ENCODE results near the gene JARID2. TPM values are rescaled to one million over a fixed set of nuclear protein-coding genes. Genes with fewer than 3 reads are reported as not detected.

The JARID2 gene
- total RNA-seq, 1 donor from 2014 or later: 43.9 TPM

DNA sequence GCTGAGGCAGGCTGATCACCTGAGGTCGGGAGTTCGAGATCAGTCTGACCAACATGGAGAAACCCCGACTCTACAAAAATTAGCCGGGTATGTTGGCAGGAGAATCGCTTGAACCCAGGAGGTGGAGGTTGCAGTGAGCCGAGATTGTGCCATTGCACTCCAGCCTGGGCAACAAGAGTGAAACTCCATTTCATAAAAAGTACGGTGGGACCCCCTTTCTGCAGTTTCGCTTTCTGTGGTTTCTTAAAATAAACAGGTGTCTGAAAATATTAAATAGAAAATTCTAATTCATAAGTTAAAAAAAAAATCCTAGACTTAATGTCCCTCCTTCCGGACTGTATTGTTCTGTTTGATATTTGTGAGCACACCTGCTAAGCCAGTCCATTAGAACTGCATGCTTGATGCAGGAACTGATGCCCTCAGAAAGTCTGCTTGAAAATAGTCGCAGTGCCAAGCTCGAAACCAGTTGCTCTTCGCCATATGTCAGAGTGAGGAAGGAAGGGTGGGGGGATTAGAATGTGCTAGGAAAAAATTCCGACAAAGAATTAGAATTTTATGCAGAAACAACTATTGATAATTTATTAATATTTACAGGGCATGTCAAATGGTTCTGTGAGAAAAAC is 85.9 kb downstream of the JARID2 start:
- TF ChIP-seq, protein P1, sequence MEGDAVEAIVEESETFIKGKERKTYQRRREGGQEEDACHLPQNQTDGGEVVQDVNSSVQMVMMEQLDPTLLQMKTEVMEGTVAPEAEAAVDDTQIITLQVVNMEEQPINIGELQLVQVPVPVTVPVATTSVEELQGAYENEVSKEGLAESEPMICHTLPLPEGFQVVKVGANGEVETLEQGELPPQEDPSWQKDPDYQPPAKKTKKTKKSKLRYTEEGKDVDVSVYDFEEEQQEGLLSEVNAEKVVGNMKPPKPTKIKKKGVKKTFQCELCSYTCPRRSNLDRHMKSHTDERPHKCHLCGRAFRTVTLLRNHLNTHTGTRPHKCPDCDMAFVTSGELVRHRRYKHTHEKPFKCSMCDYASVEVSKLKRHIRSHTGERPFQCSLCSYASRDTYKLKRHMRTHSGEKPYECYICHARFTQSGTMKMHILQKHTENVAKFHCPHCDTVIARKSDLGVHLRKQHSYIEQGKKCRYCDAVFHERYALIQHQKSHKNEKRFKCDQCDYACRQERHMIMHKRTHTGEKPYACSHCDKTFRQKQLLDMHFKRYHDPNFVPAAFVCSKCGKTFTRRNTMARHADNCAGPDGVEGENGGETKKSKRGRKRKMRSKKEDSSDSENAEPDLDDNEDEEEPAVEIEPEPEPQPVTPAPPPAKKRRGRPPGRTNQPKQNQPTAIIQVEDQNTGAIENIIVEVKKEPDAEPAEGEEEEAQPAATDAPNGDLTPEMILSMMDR (conservative IDR thresholded peaks at IDR 0.05): no peak
- H3K27me3 Mint-ChIP-seq: no peaks in the 10 kb centered on the region
- no peak overlapping the region for H3K27ac Mint-ChIP-seq
- no peak for DNase-seq (ENCODE audit: extremely low spot score, unreplicated experiment)
- no peaks in the 10 kb centered on the region for H3K36me3 Mint-ChIP-seq
- no peaks in the 10 kb centered on the region for H3K9me3 Mint-ChIP-seq
- no peak overlapping the region for H3K4me3 Mint-ChIP-seq
- H3K4me1 Mint-ChIP-seq (ENCODE audit: unreplicated experiment): peaks cover 84% of the 10 kb centered on the region

DNA sequence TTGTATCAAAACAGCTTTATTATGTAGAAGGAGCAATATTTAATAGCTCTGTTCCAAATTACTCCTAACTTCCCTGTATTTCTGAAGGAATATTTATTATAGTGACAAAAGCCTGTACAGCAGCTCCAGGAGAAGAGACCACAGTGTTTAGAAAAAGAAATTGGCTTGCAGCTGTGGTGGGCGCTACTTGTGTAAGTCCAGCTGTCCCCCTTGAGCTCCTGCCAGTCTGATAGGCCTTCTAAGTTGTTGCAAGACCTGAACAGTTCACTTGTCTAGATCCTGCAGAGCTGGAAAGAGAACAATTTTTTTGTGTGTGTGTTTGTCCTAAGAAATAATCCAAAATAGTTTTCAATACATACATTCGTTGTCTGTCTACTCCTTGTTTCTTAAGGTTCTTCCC is 86.6 kb downstream of the JARID2 start:
- no peak for DNase-seq (ENCODE audit: extremely low spot score, unreplicated experiment)
- Mint-ChIP-seq H3K36me3 (no peaks in the 10 kb centered on the region), H3K4me1 (ENCODE audit: unreplicated experiment) (peaks cover 82% of the 10 kb centered on the region), H3K9me3 (no peaks in the 10 kb centered on the region), H3K27ac (no peak overlapping the region), H3K27me3 (no peaks in the 10 kb centered on the region), H3K4me3 (no peak overlapping the region)
- TF ChIP-seq, protein P1 (conservative IDR thresholded peaks at IDR 0.05): no peak

DNA sequence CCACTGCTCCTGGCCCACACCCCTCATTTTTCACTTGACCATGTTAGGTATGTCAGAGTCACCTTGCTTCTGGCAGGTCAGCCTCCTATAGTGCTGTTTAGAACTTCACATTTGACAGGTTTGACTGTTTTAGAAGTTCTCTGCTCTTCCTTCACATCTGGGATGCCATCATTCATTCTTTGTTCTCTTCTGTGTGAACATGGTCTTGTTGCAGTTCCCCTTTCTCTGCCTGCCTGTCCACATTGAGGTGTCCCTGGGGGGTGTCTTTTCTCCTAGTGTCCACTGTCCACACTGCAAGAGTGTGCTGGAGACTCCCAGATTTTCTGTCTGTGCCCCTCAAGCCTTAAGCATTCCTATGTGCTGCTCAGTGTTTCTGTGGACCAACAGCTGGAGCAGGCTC is 89.5 kb downstream of the JARID2 start:
- no peaks in the 10 kb centered on the region for H3K36me3 Mint-ChIP-seq
- no peak overlapping the region for H3K27ac Mint-ChIP-seq
- TF ChIP-seq, protein P1 (conservative IDR thresholded peaks at IDR 0.05): no peak
- no peaks in the 10 kb centered on the region for H3K9me3 Mint-ChIP-seq
- DNase-seq (ENCODE audit: extremely low spot score, unreplicated experiment): no peak
- H3K27me3 Mint-ChIP-seq: no peaks in the 10 kb centered on the region
- no peak overlapping the region for H3K4me3 Mint-ChIP-seq
- H3K4me1 Mint-ChIP-seq (ENCODE audit: unreplicated experiment): peaks cover 69% of the 10 kb centered on the region

DNA sequence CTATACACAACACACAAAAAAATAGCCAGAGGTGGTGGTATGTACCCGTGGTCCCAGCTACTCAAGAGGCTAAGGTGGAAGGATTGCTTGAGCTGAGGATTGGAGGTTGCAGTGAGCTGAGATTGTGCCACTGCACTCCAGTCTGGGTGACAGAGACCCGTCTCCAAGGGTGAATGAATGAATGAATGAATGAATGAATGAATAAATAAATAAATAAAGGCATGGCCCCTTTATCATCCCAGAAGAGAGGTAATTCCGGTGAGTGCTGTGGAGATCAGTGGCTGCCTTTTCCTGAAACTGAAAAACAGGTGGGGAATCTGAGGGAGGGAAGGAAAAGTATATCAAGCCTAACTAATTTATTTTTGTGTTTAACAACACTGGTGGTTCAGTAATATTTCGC is 90.0 kb downstream of the JARID2 start:
- Mint-ChIP-seq H3K9me3 (no peaks in the 10 kb centered on the region), H3K27me3 (no peaks in the 10 kb centered on the region), H3K4me3 (no peak overlapping the region), H3K27ac (no peak overlapping the region), H3K4me1 (ENCODE audit: unreplicated experiment) (peaks cover 68% of the 10 kb centered on the region), H3K36me3 (no peaks in the 10 kb centered on the region)
- DNase-seq (ENCODE audit: extremely low spot score, unreplicated experiment): no peak
- TF ChIP-seq, protein P1 (conservative IDR thresholded peaks at IDR 0.05): no peak

DNA sequence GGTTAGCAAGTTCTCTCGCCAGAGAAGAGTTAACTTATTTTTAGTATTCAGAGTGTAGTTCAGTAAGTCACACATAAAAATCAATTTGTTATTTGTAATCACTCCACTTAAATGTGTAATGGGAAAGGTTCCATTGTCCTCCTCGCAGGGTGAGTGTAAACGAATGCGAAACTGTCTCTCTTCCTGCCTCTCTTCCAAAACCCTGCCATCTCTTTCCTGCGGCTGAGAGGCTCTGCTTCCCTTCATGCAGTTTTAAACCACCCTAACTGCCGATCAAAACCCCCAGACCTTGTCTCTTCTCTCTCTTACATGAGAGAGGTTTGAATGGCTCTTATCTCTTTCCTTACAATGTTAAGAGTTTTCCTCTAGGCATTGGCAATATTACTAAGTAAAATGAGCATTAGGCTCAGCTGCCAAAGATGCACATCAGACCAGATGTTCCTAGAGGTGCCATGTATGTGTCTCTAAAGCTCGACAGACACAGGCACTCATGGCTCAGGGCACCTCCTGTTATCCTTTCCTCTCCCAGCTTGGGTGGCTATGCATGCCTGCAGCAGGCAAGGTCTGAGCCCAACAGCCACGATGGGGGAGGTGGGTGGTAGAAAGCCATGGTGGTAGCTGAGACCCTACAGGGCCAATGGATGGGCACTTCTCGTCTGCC is 91.2 kb downstream of the JARID2 start:
- Mint-ChIP-seq H3K4me3 (no peak overlapping the region), H3K36me3 (no peaks in the 10 kb centered on the region), H3K27me3 (no peaks in the 10 kb centered on the region), H3K4me1 (ENCODE audit: unreplicated experiment) (peaks cover 64% of the 10 kb centered on the region), H3K9me3 (no peaks in the 10 kb centered on the region), H3K27ac (no peak overlapping the region)
- TF ChIP-seq, protein P1 (conservative IDR thresholded peaks at IDR 0.05): no peak
- DNase-seq (ENCODE audit: extremely low spot score, unreplicated experiment): no peak
